Measurements from ENCODE around the gene RBMS2. TPM values are rescaled to one million over a fixed set of nuclear protein-coding genes. Genes with fewer than 3 reads are reported as not detected.

The RBMS2 gene
- polyA plus RNA-seq, 4 donors, result 2.0 to 23.4 (median 5.8) TPM

DNA sequence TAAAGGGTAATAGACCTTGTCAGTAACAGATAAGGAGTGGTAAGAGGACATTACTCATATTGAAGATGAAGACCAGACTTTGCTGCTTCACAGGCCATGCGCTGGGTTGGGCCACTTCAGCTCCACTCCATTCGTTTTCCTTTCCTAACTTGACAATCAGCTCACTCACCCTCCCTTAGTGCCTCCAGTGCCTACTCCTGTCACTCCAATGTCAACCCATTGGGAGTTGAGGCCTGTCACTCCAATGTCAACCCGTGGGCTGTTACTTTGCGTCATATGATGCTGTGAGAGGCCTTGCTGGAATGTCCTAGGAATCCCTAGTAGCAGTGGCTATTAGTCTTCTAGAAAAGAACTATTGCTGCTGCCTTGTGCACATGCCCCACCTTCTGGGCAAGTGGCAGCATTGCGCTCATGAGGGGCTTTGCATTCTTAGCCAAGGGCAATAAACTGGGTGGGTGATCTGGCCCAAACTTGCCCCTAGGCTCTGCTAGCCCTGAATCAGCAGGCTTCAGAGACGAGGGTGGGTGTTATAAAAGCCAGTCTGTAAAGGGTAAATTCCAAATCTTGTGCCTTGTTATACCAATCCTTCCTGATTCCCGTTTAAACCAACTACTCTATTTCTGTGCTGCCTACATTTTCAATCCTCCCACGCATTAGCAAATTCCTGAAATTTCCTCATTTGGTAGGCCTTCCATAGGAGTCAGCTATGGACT is 72.4 kb downstream of the RBMS2 start:
- no peak for FAIRE-seq
- no peaks in the 10 kb centered on the region for H3K27me3 ChIP-seq (ENCODE audit: control insufficient read depth in 3 of 3, insufficient read depth in 3 of 3, low read length in 3 of 3)
- peaks cover 15 to 39% (median 16%) of the 10 kb centered on the region in 3 donors for H3K36me3 ChIP-seq (ENCODE audit: control insufficient read depth in 3 of 3, insufficient read depth in 2 of 3, low read depth in 1 of 3, low read length in 3 of 3)
- peak; percentile 41 to 71 for DNase-seq
- H3K4me1 ChIP-seq (ENCODE audit: control insufficient read depth in 3 of 3, insufficient read depth in 2 of 3, low read depth in 1 of 3, low read length in 2 of 3), result peaks cover 0 to 9% (median 0%) of the 10 kb centered on the region in 3 donors
- H3K27ac ChIP-seq (ENCODE audit: low read depth in 1 of 3, low read length in 2 of 3), result peak overlapping the region in 1 of 3 donors; percentile 25
- 39 to 45% (median 44%) methylated on average over 7 to 8 of the region's 8 CpGs for WGBS, 3 donors
- no peaks in the 10 kb centered on the region for H3K9me3 ChIP-seq (ENCODE audit: control insufficient read depth in 2 of 2, insufficient read depth in 1 of 2, low read depth in 1 of 2, low read length in 1 of 2)
- no peak overlapping the region for H3K4me3 ChIP-seq (ENCODE audit: low read depth in 1 of 3, low read length in 3 of 3)

DNA sequence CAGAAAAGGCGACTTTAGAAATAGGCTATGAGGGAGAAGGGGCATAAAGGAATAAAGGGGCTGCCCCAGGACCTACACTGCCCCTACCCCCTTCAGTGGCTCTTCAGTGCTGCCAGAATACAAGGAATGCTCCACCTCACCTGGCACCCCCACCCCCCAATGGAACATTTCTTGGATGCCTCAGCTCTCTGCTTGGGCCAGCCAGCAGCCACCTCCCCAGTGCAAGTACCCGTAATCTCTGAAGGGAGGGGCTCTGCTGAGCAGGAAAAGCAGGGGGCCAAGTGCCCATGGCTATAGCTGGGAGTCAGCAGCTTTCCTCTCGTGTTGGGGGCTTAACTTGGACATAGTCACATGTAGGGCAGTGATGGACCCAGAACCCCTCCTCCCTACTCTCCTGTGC is 75.2 kb downstream of the RBMS2 start:
- no peaks in the 10 kb centered on the region for H3K27me3 ChIP-seq (ENCODE audit: control insufficient read depth in 3 of 3, insufficient read depth in 3 of 3, low read length in 3 of 3)
- no peak for FAIRE-seq
- H3K4me3 ChIP-seq (ENCODE audit: low read depth in 1 of 3, low read length in 3 of 3), result no peak overlapping the region
- peaks cover 0 to 3% (median 0%) of the 10 kb centered on the region in 3 donors for H3K4me1 ChIP-seq (ENCODE audit: control insufficient read depth in 3 of 3, insufficient read depth in 2 of 3, low read depth in 1 of 3, low read length in 2 of 3)
- no peaks in the 10 kb centered on the region for H3K9me3 ChIP-seq (ENCODE audit: control insufficient read depth in 2 of 2, insufficient read depth in 1 of 2, low read depth in 1 of 2, low read length in 1 of 2)
- peaks cover 33 to 61% (median 39%) of the 10 kb centered on the region in 3 donors for H3K36me3 ChIP-seq (ENCODE audit: control insufficient read depth in 3 of 3, insufficient read depth in 2 of 3, low read depth in 1 of 3, low read length in 3 of 3)
- WGBS, 3 donors, result 71 to 88% (median 77%) methylated on average over 3 of the region's 3 CpGs
- no peak for DNase-seq
- H3K27ac ChIP-seq (ENCODE audit: low read depth in 1 of 3, low read length in 2 of 3), result no peak overlapping the region

DNA sequence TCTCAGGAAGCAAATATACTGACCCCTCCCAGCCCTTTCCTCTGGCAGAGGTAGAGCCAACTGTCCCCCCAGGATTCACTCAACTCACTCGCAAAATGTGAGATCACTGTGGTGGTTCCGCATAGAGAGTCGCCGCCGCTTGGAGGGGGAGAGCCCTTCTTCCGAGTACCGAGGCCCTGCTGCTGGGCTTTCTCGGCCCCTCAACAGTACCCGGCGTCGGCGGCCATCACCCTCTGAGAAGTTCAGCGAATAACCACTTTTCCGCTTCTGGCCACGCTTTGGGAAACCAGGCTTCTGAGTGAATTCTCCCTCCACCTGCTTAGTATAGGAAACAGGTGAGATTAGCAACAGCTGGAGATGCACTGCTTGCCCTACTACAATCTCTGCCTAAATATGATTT is 77.4 kb downstream of the RBMS2 start:
- Histone ChIP-seq H3K36me3 (ENCODE audit: control insufficient read depth in 3 of 3, insufficient read depth in 2 of 3, low read depth in 1 of 3, low read length in 3 of 3) (peaks cover 39 to 74% (median 55%) of the 10 kb centered on the region in 3 donors), H3K4me1 (ENCODE audit: control insufficient read depth in 3 of 3, insufficient read depth in 2 of 3, low read depth in 1 of 3, low read length in 2 of 3) (peaks cover 0 to under 1% (median 0%) of the 10 kb centered on the region in 3 donors), H3K27me3 (ENCODE audit: control insufficient read depth in 3 of 3, insufficient read depth in 3 of 3, low read length in 3 of 3) (no peaks in the 10 kb centered on the region), H3K27ac (ENCODE audit: low read depth in 1 of 3, low read length in 2 of 3) (no peak overlapping the region), H3K9me3 (ENCODE audit: control insufficient read depth in 2 of 2, insufficient read depth in 1 of 2, low read depth in 1 of 2, low read length in 1 of 2) (no peaks in the 10 kb centered on the region), H3K4me3 (ENCODE audit: low read depth in 1 of 3, low read length in 3 of 3) (no peak overlapping the region)
- no peak for FAIRE-seq
- DNase-seq, result no peak
- 95 to 98% (median 96%) methylated on average over 15 of the region's 15 CpGs for WGBS, 3 donors

DNA sequence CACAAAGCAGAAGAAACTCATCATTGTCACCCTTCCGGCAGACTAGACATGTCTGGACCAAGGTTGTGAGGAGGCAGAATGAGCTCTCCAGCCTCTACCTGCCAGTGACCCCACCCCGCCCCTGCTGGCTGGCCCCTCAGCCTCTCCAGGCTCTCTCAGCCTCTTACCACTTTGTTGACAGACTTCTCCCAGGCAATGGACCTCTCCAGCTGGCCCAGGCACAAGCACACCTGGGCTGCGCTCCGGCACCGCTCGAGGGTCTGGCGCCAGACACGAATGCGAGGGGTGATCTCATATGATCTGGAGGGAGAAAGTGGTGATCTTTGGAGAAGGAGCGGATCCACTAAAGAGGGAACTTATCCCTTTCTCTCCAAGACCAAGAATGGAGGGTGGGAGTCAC is 78.2 kb downstream of the RBMS2 start:
- no peaks in the 10 kb centered on the region for H3K4me1 ChIP-seq (ENCODE audit: control insufficient read depth in 3 of 3, insufficient read depth in 2 of 3, low read depth in 1 of 3, low read length in 2 of 3)
- peaks cover 44 to 80% (median 58%) of the 10 kb centered on the region in 3 donors for H3K36me3 ChIP-seq (ENCODE audit: control insufficient read depth in 3 of 3, insufficient read depth in 2 of 3, low read depth in 1 of 3, low read length in 3 of 3)
- H3K27ac ChIP-seq (ENCODE audit: low read depth in 1 of 3, low read length in 2 of 3), result no peak overlapping the region
- DNase-seq, result no peak
- H3K9me3 ChIP-seq (ENCODE audit: control insufficient read depth in 2 of 2, insufficient read depth in 1 of 2, low read depth in 1 of 2, low read length in 1 of 2), result no peaks in the 10 kb centered on the region
- H3K4me3 ChIP-seq (ENCODE audit: low read depth in 1 of 3, low read length in 3 of 3), result no peak overlapping the region
- 94 to 99% (median 96%) methylated on average over 10 of the region's 10 CpGs for WGBS, 3 donors
- FAIRE-seq, result no peak
- H3K27me3 ChIP-seq (ENCODE audit: control insufficient read depth in 3 of 3, insufficient read depth in 3 of 3, low read length in 3 of 3), result no peaks in the 10 kb centered on the region

DNA sequence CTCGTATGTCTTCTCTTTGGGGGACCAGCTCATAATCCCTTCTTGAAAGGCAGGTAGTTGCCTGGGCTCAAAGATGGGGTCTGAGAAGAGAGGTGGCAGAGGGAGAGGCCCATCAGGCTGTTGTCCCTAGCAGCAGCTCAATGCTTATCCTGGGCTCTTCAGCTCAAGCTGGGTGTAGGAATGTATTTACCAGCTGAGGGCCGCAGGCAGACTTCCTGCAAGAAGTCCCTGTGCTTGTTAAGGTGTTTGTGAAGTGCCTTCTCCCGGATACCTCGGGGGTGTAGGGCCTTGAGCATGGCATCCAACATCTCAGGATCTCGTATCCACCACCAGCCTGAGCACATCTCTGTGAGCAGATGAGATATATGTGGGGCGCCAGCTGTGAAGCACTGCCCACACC is 79.1 kb downstream of the RBMS2 start:
- H3K27me3 ChIP-seq (ENCODE audit: control insufficient read depth in 3 of 3, insufficient read depth in 3 of 3, low read length in 3 of 3), result no peaks in the 10 kb centered on the region
- H3K4me1 ChIP-seq (ENCODE audit: control insufficient read depth in 3 of 3, insufficient read depth in 2 of 3, low read depth in 1 of 3, low read length in 2 of 3), result no peaks in the 10 kb centered on the region
- H3K4me3 ChIP-seq (ENCODE audit: low read depth in 1 of 3, low read length in 3 of 3), result no peak overlapping the region
- FAIRE-seq (no peak), DNase-seq (no peak)
- no peak overlapping the region for H3K27ac ChIP-seq (ENCODE audit: low read depth in 1 of 3, low read length in 2 of 3)
- WGBS, 3 donors, result 88 to 91% (median 90%) methylated on average over 6 of the region's 6 CpGs
- peaks cover 51 to 87% (median 61%) of the 10 kb centered on the region in 3 donors for H3K36me3 ChIP-seq (ENCODE audit: control insufficient read depth in 3 of 3, insufficient read depth in 2 of 3, low read depth in 1 of 3, low read length in 3 of 3)
- no peaks in the 10 kb centered on the region for H3K9me3 ChIP-seq (ENCODE audit: control insufficient read depth in 2 of 2, insufficient read depth in 1 of 2, low read depth in 1 of 2, low read length in 1 of 2)

DNA sequence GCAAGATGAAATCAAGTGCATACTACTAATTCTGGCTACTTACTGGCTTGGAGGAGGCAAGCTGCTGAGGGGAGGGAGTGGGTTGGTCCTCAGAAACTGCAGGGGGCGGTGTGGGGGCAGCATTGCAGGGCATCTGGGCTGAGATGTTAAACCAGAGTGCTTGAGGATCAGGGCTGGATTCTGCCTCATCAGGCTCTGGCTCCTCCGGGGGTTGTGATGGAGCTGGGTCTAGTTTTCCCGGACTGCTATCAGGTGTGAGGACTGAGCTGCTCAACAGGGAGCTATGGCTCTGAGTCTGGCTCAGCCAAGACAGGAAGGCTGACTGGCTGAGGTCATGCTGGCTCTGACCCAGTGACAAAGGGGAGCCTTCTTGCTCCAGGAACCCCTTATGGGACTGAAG is 79.9 kb downstream of the RBMS2 start:
- Histone ChIP-seq H3K27me3 (ENCODE audit: control insufficient read depth in 3 of 3, insufficient read depth in 3 of 3, low read length in 3 of 3) (no peaks in the 10 kb centered on the region), H3K9me3 (ENCODE audit: control insufficient read depth in 2 of 2, insufficient read depth in 1 of 2, low read depth in 1 of 2, low read length in 1 of 2) (no peaks in the 10 kb centered on the region), H3K36me3 (ENCODE audit: control insufficient read depth in 3 of 3, insufficient read depth in 2 of 3, low read depth in 1 of 3, low read length in 3 of 3) (peaks cover 54 to 86% (median 68%) of the 10 kb centered on the region in 3 donors), H3K27ac (ENCODE audit: low read depth in 1 of 3, low read length in 2 of 3) (no peak overlapping the region), H3K4me3 (ENCODE audit: low read depth in 1 of 3, low read length in 3 of 3) (no peak overlapping the region), H3K4me1 (ENCODE audit: control insufficient read depth in 3 of 3, insufficient read depth in 2 of 3, low read depth in 1 of 3, low read length in 2 of 3) (no peaks in the 10 kb centered on the region)
- FAIRE-seq, result no peak
- no peak for DNase-seq
- 80 to 84% (median 84%) methylated on average over 3 of the region's 3 CpGs for WGBS, 3 donors

DNA sequence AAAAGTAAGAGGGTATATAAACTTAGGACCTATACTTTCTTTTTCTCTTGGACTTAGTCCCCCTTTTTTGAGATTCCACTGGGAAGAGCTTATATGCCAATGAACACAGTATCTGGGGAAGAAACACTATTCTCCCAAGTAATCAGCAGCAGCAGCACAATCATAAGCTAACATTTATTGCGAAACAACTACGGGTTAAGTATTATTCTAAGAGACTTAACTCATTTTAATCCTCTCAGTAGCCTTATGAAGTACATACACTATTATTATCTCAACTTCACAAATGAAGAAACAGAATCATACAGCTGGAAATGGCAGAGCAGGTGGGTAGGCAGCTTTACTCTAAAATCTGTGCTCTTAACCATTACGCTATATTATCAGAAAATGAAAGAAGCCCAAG is 80.6 kb downstream of the RBMS2 start:
- FAIRE-seq (no peak), DNase-seq (no peak)
- 80 to 83% (median 81%) methylated on average over 3 of the region's 3 CpGs for WGBS, 3 donors
- Histone ChIP-seq H3K4me3 (ENCODE audit: low read depth in 1 of 3, low read length in 3 of 3) (no peak overlapping the region), H3K27ac (ENCODE audit: low read depth in 1 of 3, low read length in 2 of 3) (no peak overlapping the region), H3K4me1 (ENCODE audit: control insufficient read depth in 3 of 3, insufficient read depth in 2 of 3, low read depth in 1 of 3, low read length in 2 of 3) (no peaks in the 10 kb centered on the region), H3K36me3 (ENCODE audit: control insufficient read depth in 3 of 3, insufficient read depth in 2 of 3, low read depth in 1 of 3, low read length in 3 of 3) (peaks cover 55 to 84% (median 69%) of the 10 kb centered on the region in 3 donors), H3K27me3 (ENCODE audit: control insufficient read depth in 3 of 3, insufficient read depth in 3 of 3, low read length in 3 of 3) (no peaks in the 10 kb centered on the region), H3K9me3 (ENCODE audit: control insufficient read depth in 2 of 2, insufficient read depth in 1 of 2, low read depth in 1 of 2, low read length in 1 of 2) (no peaks in the 10 kb centered on the region)

DNA sequence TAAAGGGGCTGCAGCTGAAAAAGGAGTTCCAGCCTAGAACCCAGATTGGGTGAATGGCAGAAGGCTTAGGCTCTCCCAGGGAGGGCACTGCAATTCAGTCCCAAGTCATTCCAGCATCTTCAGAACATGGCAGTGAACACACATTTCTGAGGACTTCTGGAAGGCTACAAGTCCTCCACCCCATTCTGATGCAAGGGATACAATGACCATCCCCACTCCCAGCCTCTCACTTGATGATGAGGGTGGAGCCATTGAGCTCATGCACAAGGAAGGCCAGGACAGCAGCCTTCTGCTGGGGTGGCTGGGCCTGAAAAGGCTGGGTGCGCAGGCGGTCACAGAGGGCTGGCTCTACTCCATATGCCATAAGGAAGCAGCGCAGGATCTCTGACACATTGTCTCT is 82.7 kb downstream of the RBMS2 start:
- Histone ChIP-seq H3K36me3 (ENCODE audit: control insufficient read depth in 3 of 3, insufficient read depth in 2 of 3, low read depth in 1 of 3, low read length in 3 of 3) (peaks cover 51 to 82% (median 57%) of the 10 kb centered on the region in 3 donors), H3K27ac (ENCODE audit: low read depth in 1 of 3, low read length in 2 of 3) (no peak overlapping the region), H3K9me3 (ENCODE audit: control insufficient read depth in 2 of 2, insufficient read depth in 1 of 2, low read depth in 1 of 2, low read length in 1 of 2) (no peaks in the 10 kb centered on the region), H3K4me3 (ENCODE audit: low read depth in 1 of 3, low read length in 3 of 3) (no peak overlapping the region), H3K27me3 (ENCODE audit: control insufficient read depth in 3 of 3, insufficient read depth in 3 of 3, low read length in 3 of 3) (no peaks in the 10 kb centered on the region), H3K4me1 (ENCODE audit: control insufficient read depth in 3 of 3, insufficient read depth in 2 of 3, low read depth in 1 of 3, low read length in 2 of 3) (no peaks in the 10 kb centered on the region)
- DNase-seq (no peak), FAIRE-seq (no peak)
- WGBS, 3 donors, result 96 to 100% (median 98%) methylated on average over 3 of the region's 3 CpGs

DNA sequence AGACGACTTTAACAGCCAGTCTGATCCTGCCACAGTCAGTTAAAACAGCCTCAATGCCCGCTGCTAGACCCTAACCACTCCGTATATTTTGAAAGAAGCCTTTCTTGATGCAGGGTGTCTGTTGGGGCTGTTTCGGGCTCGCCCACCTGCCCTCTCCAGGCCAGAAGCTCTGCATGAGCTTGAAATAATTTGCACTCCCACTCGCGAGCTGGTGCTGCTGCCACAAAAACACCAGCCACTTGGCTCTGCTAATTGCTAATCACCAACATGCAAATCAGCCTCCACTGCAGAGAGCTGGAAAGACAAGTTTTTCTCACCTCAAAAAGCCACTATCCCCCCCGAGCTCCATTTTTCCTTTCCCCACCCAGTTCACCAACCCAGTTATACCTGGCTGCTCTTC is 93.0 kb downstream of the RBMS2 start:
- no peak for FAIRE-seq
- no peaks in the 10 kb centered on the region for H3K9me3 ChIP-seq (ENCODE audit: control insufficient read depth in 2 of 2, insufficient read depth in 1 of 2, low read depth in 1 of 2, low read length in 1 of 2)

More for the DNA sequence above, 93.0 kb downstream of the RBMS2 start:
- WGBS, 3 donors, result 87 to 90% (median 89%) methylated on average over 8 of the region's 8 CpGs
- Histone ChIP-seq H3K27ac (ENCODE audit: low read depth in 1 of 3, low read length in 2 of 3) (no peak overlapping the region), H3K4me1 (ENCODE audit: control insufficient read depth in 3 of 3, insufficient read depth in 2 of 3, low read depth in 1 of 3, low read length in 2 of 3) (no peaks in the 10 kb centered on the region), H3K27me3 (ENCODE audit: control insufficient read depth in 3 of 3, insufficient read depth in 3 of 3, low read length in 3 of 3) (no peaks in the 10 kb centered on the region), H3K4me3 (ENCODE audit: low read depth in 1 of 3, low read length in 3 of 3) (no peak overlapping the region), H3K36me3 (ENCODE audit: control insufficient read depth in 3 of 3, insufficient read depth in 2 of 3, low read depth in 1 of 3, low read length in 3 of 3) (peaks cover 36 to 74% (median 68%) of the 10 kb centered on the region in 3 donors)
- no peak for DNase-seq

Data from small intestine (tissue), 7 donors.